Activated CD8-positive, alpha-beta memory T cell treated with anti-CD3 and anti-CD28 coated beads, Interleukin-2, amount 50 U/mL, for 48 hours (primary cell): ENCODE results near the gene OR51T1.
"Not testable (repeated sequence)": the region's sequence is repeated elsewhere in the genome, so short reads cannot be mapped to it uniquely, and the experiment has no call there.

Experiments used
- DNase-seq: peaks from one replicate; pipeline ENCODE4 v3.0.0-alpha.2; 2020

OR51T1 gene

GRCh38 chr11:4881860-4882500 is at the start of gene OR51T1:
TSS of gene OR51T1 (plus strand) at chr11:4881900. CDS start at chr11:4881900, 0 bp downstream.
- no peak for DNase-seq

- DNase-seq = no peak
Measured at GRCh38 chr11:4839851-4840549, 41.7 kb upstream of the OR51T1 start.

GRCh38 chr11:4848908-4849532 is 32.7 kb upstream of the OR51T1 start, which contains the start of gene OR51S1:
TSS of gene OR51S1 (minus strand) at chr11:4849208. CDS start at chr11:4849208, 0 bp downstream.
- no peak for DNase-seq

- no peak for DNase-seq
Measured at GRCh38 chr11:4851033-4851432, 30.7 kb upstream of the OR51T1 start.

- not testable (repeated sequence) for DNase-seq
Measured at GRCh38 chr11:4854286-4854685, 27.4 kb upstream of the OR51T1 start.

- no peak for DNase-seq
Measured at GRCh38 chr11:4862447-4863236, 19.1 kb upstream of the OR51T1 start.

GRCh38 chr11:4863876-4864275 is 17.8 kb upstream of the OR51T1 start:
- DNase-seq = no peak

GRCh38 chr11:4865855-4866254 is 15.8 kb upstream of the OR51T1 start:
- DNase-seq = no peak

- no peak for DNase-seq
Measured at GRCh38 chr11:4881188-4881587, 512 bp upstream of the OR51T1 start.

- no peak for DNase-seq
Measured at GRCh38 chr11:4882543-4882942, 843 bp downstream of the OR51T1 start.

GRCh38 chr11:4884361-4884760 is 2.7 kb downstream of the OR51T1 start:
- DNase-seq = no peak

- no peak for DNase-seq
Measured at GRCh38 chr11:4886186-4886585, 4.5 kb downstream of the OR51T1 start.

GRCh38 chr11:4887591-4887990 is 5.9 kb downstream of the OR51T1 start:
- no peak for DNase-seq

GRCh38 chr11:4890279-4890678 is 8.6 kb downstream of the OR51T1 start:
- DNase-seq = no peak

GRCh38 chr11:4891996-4892640 is 10.4 kb downstream of the OR51T1 start:
- DNase-seq = no peak

GRCh38 chr11:4903484-4903883 is 21.8 kb downstream of the OR51T1 start, which contains the start of gene OR51A7:
TSS of gene OR51A7 (plus strand) at chr11:4903783. CDS start at chr11:4907370, 3,587 bp downstream.
- no peak for DNase-seq

GRCh38 chr11:4916581-4916980 is 34.9 kb downstream of the OR51T1 start:
- no peak for DNase-seq

GRCh38 chr11:4919250-4919649 is 37.5 kb downstream of the OR51T1 start, which contains the start of gene OR51G2:
TSS of gene OR51G2 (minus strand) at chr11:4919350. CDS start at chr11:4915663, 3,687 bp downstream.
- DNase-seq = no peak

- DNase-seq = no peak
Measured at GRCh38 chr11:4921796-4922195, 40.1 kb downstream of the OR51T1 start.

- no peak for DNase-seq
Measured at GRCh38 chr11:4922304-4922703, 40.6 kb downstream of the OR51T1 start.

- no peak for DNase-seq
Measured at GRCh38 chr11:4924239-4924638, 42.5 kb downstream of the OR51T1 start, which contains the start of gene OR51G1. TSS of gene OR51G1 (minus strand) at chr11:4924339. CDS start at chr11:4924339, 0 bp downstream.

- DNase-seq = no peak
Measured at GRCh38 chr11:4926608-4927007, 44.9 kb downstream of the OR51T1 start.
